Fibroblast of skin of right quadriceps (primary cell): ENCODE measurements around the gene MYH7.

Source experiments
- DNase-seq: peaks from one replicate; pipeline ENCODE4 v3.0.0-alpha.2; 2013

MYH7 gene

GRCh38 chr14:23447361-23448350 lies 12.2 kb upstream of the MYH7 start:
- no peak for DNase-seq

- DNase-seq: no peak
These were observed 10.9 kb upstream of the MYH7 start for GRCh38 chr14:23446291-23446851.

- DNase-seq: no peak
These were observed 10.3 kb upstream of the MYH7 start for GRCh38 chr14:23445773-23446172.

- no peak for DNase-seq
These were observed 8.9 kb upstream of the MYH7 start for GRCh38 chr14:23444314-23444713.

GRCh38 chr14:23443881-23444280 lies 8.4 kb upstream of the MYH7 start:
- DNase-seq: no peak

- no peak for DNase-seq
These were observed 8.0 kb upstream of the MYH7 start for GRCh38 chr14:23443411-23443812.

- DNase-seq: no peak
These were observed 7.4 kb upstream of the MYH7 start for GRCh38 chr14:23442721-23443356.

- DNase-seq: no peak
These were observed 5.6 kb upstream of the MYH7 start for GRCh38 chr14:23441076-23441475.

- DNase-seq: no peak
These were observed 3.8 kb upstream of the MYH7 start for GRCh38 chr14:23439107-23439835.

GRCh38 chr14:23438101-23438971 lies 2.9 kb upstream of the MYH7 start:
- DNase-seq: no peak

GRCh38 chr14:23437133-23438100 lies 2.0 kb upstream of the MYH7 start:
- DNase-seq: no peak

- DNase-seq: no peak
These were observed 1.1 kb upstream of the MYH7 start for GRCh38 chr14:23436327-23437132.

- DNase-seq: no peak
These were observed 805 bp downstream of the MYH7 start for GRCh38 chr14:23434488-23435222.

- DNase-seq: no peak
These were observed 2.0 kb downstream of the MYH7 start for GRCh38 chr14:23433457-23433856.

- no peak for DNase-seq
These were observed 2.5 kb downstream of the MYH7 start for GRCh38 chr14:23432946-23433345.

- DNase-seq: no peak
These were observed 3.1 kb downstream of the MYH7 start for GRCh38 chr14:23432102-23432925.

- DNase-seq: no peak
These were observed 4.0 kb downstream of the MYH7 start for GRCh38 chr14:23431486-23431885.

GRCh38 chr14:23430723-23431085 lies 4.8 kb downstream of the MYH7 start:
- DNase-seq: peak; percentile 4
